Measurements from ENCODE around the gene NOTUM. TPM values are rescaled to one million over a fixed set of nuclear protein-coding genes. Genes with fewer than 3 reads are reported as not detected.

NOTUM gene
- total RNA-seq, 4 donors from 2014 or later = 1.1 to 11.5 (median 1.5) TPM

- DNase-seq (ENCODE audit: low spot score in 2 of 2) = no peak
- Histone ChIP-seq H3K36me3 (no peaks in the 10 kb centered on the region), H3K27ac (peak overlapping the region; percentile 92), H3K27me3 (no peaks in the 10 kb centered on the region), H3K4me3 (peak overlapping the region; percentile 87), H3K4me1 (peaks cover 53% of the 10 kb centered on the region), H3K9me3 (no peaks in the 10 kb centered on the region)
- WGBS = 32% methylated on average over 25 of the region's 44 CpGs
- TF ChIP-seq POLR2AphosphoS5 (IDR thresholded peaks at IDR 0.05) (no peak), EP300 (IDR thresholded peaks at IDR 0.05) (no peak), POLR2A (IDR thresholded peaks at IDR 0.05) (no peak)
- TF ChIP-seq, protein P1, sequence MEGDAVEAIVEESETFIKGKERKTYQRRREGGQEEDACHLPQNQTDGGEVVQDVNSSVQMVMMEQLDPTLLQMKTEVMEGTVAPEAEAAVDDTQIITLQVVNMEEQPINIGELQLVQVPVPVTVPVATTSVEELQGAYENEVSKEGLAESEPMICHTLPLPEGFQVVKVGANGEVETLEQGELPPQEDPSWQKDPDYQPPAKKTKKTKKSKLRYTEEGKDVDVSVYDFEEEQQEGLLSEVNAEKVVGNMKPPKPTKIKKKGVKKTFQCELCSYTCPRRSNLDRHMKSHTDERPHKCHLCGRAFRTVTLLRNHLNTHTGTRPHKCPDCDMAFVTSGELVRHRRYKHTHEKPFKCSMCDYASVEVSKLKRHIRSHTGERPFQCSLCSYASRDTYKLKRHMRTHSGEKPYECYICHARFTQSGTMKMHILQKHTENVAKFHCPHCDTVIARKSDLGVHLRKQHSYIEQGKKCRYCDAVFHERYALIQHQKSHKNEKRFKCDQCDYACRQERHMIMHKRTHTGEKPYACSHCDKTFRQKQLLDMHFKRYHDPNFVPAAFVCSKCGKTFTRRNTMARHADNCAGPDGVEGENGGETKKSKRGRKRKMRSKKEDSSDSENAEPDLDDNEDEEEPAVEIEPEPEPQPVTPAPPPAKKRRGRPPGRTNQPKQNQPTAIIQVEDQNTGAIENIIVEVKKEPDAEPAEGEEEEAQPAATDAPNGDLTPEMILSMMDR (IDR thresholded peaks at IDR 0.05) = no peak
Observed at GRCh38 chr17:81928544-81929252, 32.3 kb downstream of the NOTUM start.

- Histone ChIP-seq H3K4me3 (peak within 1 kb of the TSS; percentile 87), H3K4me1 (peaks cover 61% of the 10 kb centered on the region), H3K9me3 (no peaks in the 10 kb centered on the region), H3K27me3 (no peaks in the 10 kb centered on the region), H3K36me3 (no peaks in the 10 kb centered on the region), H3K27ac (peak within 1 kb of the TSS; percentile 92)
- TF ChIP-seq, protein P1 (IDR thresholded peaks at IDR 0.05) = no peak
- TF ChIP-seq POLR2AphosphoS5 (IDR thresholded peaks at IDR 0.05) (peak in 1 of 3 donors; percentile 30), POLR2A (IDR thresholded peaks at IDR 0.05) (peak in 1 of 2 donors; percentile 58)
- peak; percentile 93 to 96 for DNase-seq (ENCODE audit: low spot score in 2 of 2)
- WGBS = under 1% methylated on average over 43 of the region's 98 CpGs
Observed at GRCh38 chr17:81927653-81928543, 33.1 kb downstream of the NOTUM start, which contains the start of gene MAFG. Gene MAFG, minus strand, starts transcription at chr17:81927735. Its CDS starts 4,550 bp downstream, at chr17:81923185.

DNA sequence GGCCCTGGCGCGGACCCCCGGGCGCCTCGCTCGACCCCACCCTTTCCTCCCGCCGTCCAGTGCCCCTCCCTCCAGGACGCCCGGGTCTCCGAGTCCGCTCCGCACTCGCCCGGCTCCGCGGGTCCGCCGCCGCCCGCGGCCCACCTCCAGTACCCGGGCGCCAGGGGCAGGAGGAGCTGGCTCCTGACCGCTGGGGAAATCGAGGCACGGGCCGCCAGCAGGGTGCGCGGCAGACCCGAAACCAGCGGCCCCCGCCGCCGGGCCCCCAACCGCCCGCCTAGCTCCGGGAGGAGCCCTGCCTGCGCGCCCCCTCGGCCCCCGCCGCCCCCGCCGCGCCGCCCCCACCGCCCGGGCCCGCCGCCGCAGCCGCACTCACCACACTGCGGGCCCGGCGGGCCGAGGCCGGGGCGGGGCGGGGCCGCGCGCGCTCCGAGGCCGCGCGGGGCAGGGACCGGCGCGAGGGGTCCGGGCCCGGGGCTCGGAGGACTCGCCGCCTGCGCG, 33.8 kb downstream of the NOTUM start:
- Histone ChIP-seq H3K27ac (peak overlapping the region; percentile 92), H3K36me3 (peaks cover 7% of the 10 kb centered on the region), H3K4me1 (peaks cover 68% of the 10 kb centered on the region), H3K9me3 (no peaks in the 10 kb centered on the region), H3K4me3 (peak overlapping the region; percentile 87), H3K27me3 (no peaks in the 10 kb centered on the region)
- DNase-seq (ENCODE audit: low spot score in 2 of 2) = no peak
- no CpG with 5 or more reads among the region's 78 CpGs for WGBS
- TF ChIP-seq, protein P1 (IDR thresholded peaks at IDR 0.05) = no peak
- TF ChIP-seq POLR2AphosphoS5 (IDR thresholded peaks at IDR 0.05) (no peak), EP300 (IDR thresholded peaks at IDR 0.05) (no peak), POLR2A (IDR thresholded peaks at IDR 0.05) (no peak)

- Histone ChIP-seq H3K36me3 (peaks cover 12% of the 10 kb centered on the region), H3K27ac (peak overlapping the region; percentile 92), H3K27me3 (no peaks in the 10 kb centered on the region), H3K4me3 (peak overlapping the region; percentile 87), H3K4me1 (peaks cover 69% of the 10 kb centered on the region), H3K9me3 (no peaks in the 10 kb centered on the region)
- TF ChIP-seq POLR2A (IDR thresholded peaks at IDR 0.05) (no peak), EP300 (IDR thresholded peaks at IDR 0.05) (no peak)
- TF ChIP-seq, protein P1 (IDR thresholded peaks at IDR 0.05) = no peak
- WGBS = 2% methylated on average over 6 of the region's 46 CpGs
- peak in 1 of 2 donors; percentile 89 for DNase-seq (ENCODE audit: low spot score in 2 of 2)
Observed at GRCh38 chr17:81926451-81927151, 34.4 kb downstream of the NOTUM start.
